Activated B cell treated with CpG ODN at 0.5 μM for 24 hours (primary cell): ENCODE data around the gene C22orf42. TPM values are rescaled to one million over a fixed set of nuclear protein-coding genes. Genes with fewer than 3 reads are reported as not detected.

Experiments
- ATAC-seq: fragments of 200-7000 bp; cut with Tn5 transposase; one replicate; pipeline ENCODE4 v1.10.0; 2021; ENCODE audit warnings: low read depth, mild to moderate bottlenecking, moderate library complexity
- CTCF ChIA-PET: fragments of 350-600 bp; sonication (Branson Sonifier 250); formaldehyde crosslinking; loops from one replicate; lab custom pipeline; 2021; ENCODE audit warnings: antibody characterized with exemption; lab: Charles Lee
- POLR2A ChIA-PET: fragments of 350-600 bp; sonication (Branson Sonifier 250); formaldehyde crosslinking; loops from one replicate; lab custom pipeline; 2021; ENCODE audit warnings: antibody characterized with exemption; lab: Charles Lee
- DNase-seq: peaks from one replicate; pipeline ENCODE4 v3.0.0; 2022
- H3K27ac Mint-ChIP-seq: one replicate; pipeline ENCODE4 v1.8.0; 2020; ENCODE audit warnings: mixed read lengths
- H3K27me3 Mint-ChIP-seq: one replicate; pipeline ENCODE4 v1.8.0; 2021; ENCODE audit warnings: mixed read lengths
- H3K36me3 Mint-ChIP-seq: one replicate; pipeline ENCODE4 v1.8.0; 2021; ENCODE audit warnings: low read depth, mixed read lengths
- H3K4me1 Mint-ChIP-seq: one replicate; pipeline ENCODE4 v1.8.0; 2021; ENCODE audit warnings: mixed read lengths
- H3K4me3 Mint-ChIP-seq: one replicate; pipeline ENCODE4 v1.8.0; 2020; ENCODE audit warnings: mild to moderate bottlenecking, mixed read lengths
- H3K9me3 Mint-ChIP-seq: one replicate; pipeline ENCODE4 v1.8.0; 2020; ENCODE audit warnings: mixed read lengths
- intact Hi-C: fragments of 100-400 bp; cut with micrococcal nuclease; formaldehyde crosslinking; loops from one replicate; pipeline ENCODE4 v1.15.1; 2024
- total RNA-seq: library from RNA; stranded (reverse); gene quantifications from 2 replicates; pipeline ENCODE4 v1.2.3, GENCODE V29; 2022
- TF ChIP-seq, protein P1 (sequence below): fragments of 200-600 bp; IDR thresholded peaks from one replicate; pipeline ENCODE4 v1.8.0; 2022; ENCODE audit warnings: antibody characterized with exemption, mild to moderate bottlenecking

C22orf42 gene
- total RNA-seq, 1 donor from 2014 or later = not detected

DNA sequence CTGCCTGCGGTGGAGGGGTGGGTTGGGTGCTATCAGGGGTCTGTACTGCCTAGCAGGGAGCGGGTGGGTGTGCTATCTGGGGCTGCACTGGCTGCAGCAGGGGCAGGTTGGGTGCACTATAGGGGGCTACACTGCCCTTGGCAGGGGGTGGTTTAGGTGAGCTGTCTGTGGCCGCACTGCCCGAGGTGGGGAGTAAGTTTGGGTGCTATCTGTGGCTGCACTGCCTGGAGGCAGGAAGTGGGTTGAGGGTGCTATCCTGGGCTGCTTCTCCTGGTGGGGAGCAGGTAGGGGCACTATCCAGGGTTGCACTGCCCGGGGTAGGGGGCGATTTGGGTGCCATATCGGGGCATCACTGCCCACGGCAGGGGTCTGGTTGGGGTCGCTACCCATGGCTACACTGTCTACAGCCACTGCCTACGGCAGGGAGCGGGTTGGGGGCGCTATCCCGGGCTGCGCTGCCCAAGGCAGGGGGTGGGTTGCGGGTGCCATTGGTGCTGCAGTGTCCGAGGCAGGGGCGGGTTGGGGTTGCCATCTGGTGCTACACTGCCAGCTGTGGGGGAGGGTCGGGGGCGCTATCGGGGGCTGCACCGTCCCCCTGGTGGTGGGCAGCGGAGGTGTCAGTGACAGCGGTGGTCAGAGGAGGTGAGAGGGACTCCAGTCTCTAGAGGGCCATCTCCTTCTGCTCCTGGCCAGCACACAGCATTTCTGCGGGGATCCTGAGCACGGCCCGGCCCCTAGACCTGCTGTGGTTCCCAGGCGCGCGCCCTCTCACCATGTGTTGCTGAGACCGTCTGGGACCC is 47.1 kb upstream of the C22orf42 start:
- H3K9me3 Mint-ChIP-seq = no peaks in the 10 kb centered on the region
- H3K36me3 Mint-ChIP-seq = no peaks in the 10 kb centered on the region
- TF ChIP-seq, protein P1, sequence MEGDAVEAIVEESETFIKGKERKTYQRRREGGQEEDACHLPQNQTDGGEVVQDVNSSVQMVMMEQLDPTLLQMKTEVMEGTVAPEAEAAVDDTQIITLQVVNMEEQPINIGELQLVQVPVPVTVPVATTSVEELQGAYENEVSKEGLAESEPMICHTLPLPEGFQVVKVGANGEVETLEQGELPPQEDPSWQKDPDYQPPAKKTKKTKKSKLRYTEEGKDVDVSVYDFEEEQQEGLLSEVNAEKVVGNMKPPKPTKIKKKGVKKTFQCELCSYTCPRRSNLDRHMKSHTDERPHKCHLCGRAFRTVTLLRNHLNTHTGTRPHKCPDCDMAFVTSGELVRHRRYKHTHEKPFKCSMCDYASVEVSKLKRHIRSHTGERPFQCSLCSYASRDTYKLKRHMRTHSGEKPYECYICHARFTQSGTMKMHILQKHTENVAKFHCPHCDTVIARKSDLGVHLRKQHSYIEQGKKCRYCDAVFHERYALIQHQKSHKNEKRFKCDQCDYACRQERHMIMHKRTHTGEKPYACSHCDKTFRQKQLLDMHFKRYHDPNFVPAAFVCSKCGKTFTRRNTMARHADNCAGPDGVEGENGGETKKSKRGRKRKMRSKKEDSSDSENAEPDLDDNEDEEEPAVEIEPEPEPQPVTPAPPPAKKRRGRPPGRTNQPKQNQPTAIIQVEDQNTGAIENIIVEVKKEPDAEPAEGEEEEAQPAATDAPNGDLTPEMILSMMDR = no peak
- intact Hi-C loops = loop anchor here (10.0 kb wide), 1 partner anchor 239 kb away; no protein-coding TSS in a partner anchor
- CTCF ChIA-PET = no interaction called here
- ATAC-seq = no peak
- POLR2A ChIA-PET = no interaction called here
- DNase-seq = no peak
- H3K27me3 Mint-ChIP-seq = peaks cover 33% of the 10 kb centered on the region
- H3K4me1 Mint-ChIP-seq = no peaks in the 10 kb centered on the region
- H3K27ac Mint-ChIP-seq = no peak overlapping the region
- H3K4me3 Mint-ChIP-seq = no peak overlapping the region

DNA sequence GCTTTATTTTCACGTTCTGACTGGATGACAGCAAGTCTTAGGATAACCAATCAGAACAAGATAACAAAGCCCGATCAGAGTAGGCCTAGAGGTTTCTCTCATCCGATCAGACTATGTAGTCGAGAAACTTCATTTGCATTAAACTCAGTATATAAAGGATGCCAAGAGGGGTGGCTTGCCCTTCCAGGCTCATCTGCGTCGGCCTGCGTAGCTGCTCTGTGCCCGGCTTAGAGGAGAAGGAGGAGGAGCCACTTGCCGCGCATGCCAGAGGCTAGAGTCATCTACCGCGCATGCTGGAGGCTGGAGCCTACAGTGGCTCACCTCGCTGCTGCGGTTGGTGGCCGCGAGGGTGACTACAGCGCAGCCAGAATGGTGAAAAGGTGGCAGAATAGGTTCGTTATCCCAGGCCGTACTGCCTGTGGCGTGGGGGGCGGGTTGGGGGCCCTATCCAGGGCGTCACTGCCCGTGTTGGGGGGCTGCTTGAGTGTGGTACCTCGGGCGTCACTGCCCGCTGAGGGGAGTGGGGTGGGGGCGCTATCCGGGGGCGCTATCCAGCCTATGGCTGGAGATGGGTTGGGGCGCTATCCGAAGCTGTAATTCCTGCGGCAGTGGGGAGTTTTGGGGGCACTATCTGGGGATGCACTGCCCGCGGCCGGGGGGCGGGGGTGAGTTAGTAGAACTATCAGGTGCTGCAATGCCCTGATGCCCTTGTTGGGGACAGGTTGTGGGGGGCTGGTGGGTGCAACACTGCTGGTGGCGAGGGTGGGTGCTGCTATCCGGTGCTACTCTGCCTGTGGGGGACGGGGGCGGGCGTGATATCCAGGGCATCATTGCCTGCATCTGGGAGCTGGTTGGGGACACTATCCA is 46.0 kb upstream of the C22orf42 start, which contains the start of gene RFPL2:
Gene RFPL2 (minus strand): TSS at position 218 of the 867 bp plus-strand sequence. CDS start 2,622 bp downstream, outside the sequence.
- TF ChIP-seq, protein P1 = no peak
- Mint-ChIP-seq H3K4me3 (peak within 1 kb of the TSS; percentile 28), H3K27ac (no peak within 1 kb of the TSS), H3K36me3 (no peaks in the 10 kb centered on the region), H3K27me3 (peaks cover 31% of the 10 kb centered on the region), H3K9me3 (no peaks in the 10 kb centered on the region), H3K4me1 (no peaks in the 10 kb centered on the region)
- DNase-seq (no peak), ATAC-seq (no peak)
- CTCF ChIA-PET = no interaction called here
- POLR2A ChIA-PET = no interaction called here
- intact Hi-C loops = loop anchor here (10.0 kb wide), 1 partner anchor 240 kb away; no protein-coding TSS in a partner anchor

DNA sequence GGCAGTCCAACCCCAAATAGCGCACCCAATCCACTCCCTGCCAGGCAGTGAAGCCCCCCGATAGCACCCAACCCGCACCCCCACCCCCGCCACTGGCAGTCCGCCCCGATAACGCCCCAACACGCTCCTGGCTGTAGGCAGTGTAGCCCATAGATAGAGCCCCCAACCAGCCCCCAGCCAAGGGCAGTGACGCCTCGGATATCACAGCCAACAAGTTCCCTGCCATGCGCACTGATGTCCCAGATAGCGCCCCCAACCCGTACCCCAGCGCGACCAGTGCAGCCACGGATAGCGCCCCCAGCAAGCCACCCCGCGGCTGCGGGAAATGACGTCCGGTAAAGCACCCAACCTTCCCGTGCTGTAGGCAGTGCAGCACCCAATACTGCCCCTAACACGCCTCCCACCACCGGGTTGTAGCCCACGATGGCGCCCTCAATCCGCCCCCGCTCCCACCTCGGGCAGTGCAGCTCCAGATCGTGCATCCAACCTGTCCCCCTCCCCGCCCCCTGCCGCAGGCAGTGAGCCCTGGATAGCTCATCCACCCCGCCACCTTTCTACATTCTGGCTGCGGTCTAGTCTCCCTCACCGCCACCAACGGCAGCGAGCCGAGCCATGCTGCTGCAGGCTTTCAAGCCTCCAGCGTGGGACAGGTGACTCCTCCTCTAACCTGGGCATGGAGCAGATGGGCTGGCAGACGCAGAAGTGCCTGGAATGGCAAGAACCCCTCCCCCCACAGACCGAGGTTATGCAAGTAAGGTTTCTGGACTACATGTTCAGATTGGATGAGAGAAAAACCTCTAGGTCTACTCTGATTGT is 45.1 kb upstream of the C22orf42 start:
- no peaks in the 10 kb centered on the region for H3K4me1 Mint-ChIP-seq
- H3K4me3 Mint-ChIP-seq = peak overlapping the region; percentile 28
- CTCF ChIA-PET = no interaction called here
- H3K27ac Mint-ChIP-seq = no peak overlapping the region
- ATAC-seq = no peak
- no peak for DNase-seq
- TF ChIP-seq, protein P1 = no peak
- peaks cover 31% of the 10 kb centered on the region for H3K27me3 Mint-ChIP-seq
- POLR2A ChIA-PET = no interaction called here
- H3K36me3 Mint-ChIP-seq = no peaks in the 10 kb centered on the region
- H3K9me3 Mint-ChIP-seq = no peaks in the 10 kb centered on the region
- intact Hi-C loops = loop anchor here (10.0 kb wide), 1 partner anchor 241 kb away; no protein-coding TSS in a partner anchor

DNA sequence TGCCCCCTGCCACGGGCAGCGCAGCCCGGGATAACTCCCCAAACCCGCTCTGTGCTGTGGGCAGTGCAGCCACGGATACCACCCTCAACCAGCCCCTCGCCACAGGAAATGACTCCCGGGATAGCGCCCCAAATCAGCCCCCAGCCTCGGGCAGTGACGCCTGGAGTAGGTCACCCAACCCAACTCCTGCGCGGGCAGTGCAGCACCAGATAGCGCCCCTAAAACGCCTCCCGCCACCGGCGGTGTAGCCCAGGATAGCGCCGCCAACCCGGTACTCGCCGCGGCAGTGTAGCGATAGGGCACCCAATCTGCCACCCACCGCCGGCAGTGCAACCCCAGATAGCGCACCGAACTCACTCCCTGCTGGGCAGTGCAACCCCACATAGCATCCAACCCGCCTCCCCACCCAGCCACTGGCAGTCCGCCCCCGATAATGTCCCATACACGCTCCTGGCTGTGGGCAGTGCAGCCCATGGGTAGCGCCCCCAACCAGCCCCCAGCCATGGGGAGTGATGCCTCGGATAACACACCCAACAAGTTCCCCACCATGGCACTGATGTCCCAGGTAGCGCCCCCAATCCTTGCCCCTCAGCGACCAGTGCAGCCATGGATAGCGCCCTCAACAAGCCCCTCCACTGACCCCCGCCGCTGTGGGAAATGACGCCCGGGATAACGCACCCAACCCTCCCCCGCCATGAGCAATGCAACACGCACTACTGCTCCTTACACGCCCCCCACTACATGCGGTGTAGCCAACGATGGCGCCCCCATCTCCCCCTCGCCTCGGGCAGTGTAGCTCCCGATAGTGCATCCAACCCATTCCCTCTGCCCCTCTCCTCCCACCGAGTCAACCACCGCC is 44.3 kb upstream of the C22orf42 start:
- Mint-ChIP-seq H3K27me3 (peaks cover 38% of the 10 kb centered on the region), H3K9me3 (no peaks in the 10 kb centered on the region), H3K4me3 (no peak overlapping the region), H3K27ac (no peak overlapping the region), H3K36me3 (no peaks in the 10 kb centered on the region), H3K4me1 (no peaks in the 10 kb centered on the region)
- POLR2A ChIA-PET = no interaction called here
- TF ChIP-seq, protein P1 = no peak
- CTCF ChIA-PET = no interaction called here
- no peak for ATAC-seq
- intact Hi-C loops = loop anchor here (10.0 kb wide), 1 partner anchor 241 kb away; no protein-coding TSS in a partner anchor
- no peak for DNase-seq
